ENCODE data around the gene GALNT8.

Gene GALNT8

GRCh38 chr12:4725057-4725456 lies 4.9 kb downstream of the GALNT8 start:
- no peak for DNase-seq (ENCODE audit: low read depth in 1 of 2, low spot score in 1 of 2)
- no peak overlapping the region for H3K27ac ChIP-seq (replicated peaks)
- H3K4me3 ChIP-seq (replicated peaks; ENCODE audit: insufficient read depth, low read length) = no peak overlapping the region
- TF ChIP-seq POLR2AphosphoS5 (IDR thresholded peaks at IDR 0.05; ENCODE audit: low read depth) (no peak), CTCF (IDR thresholded peaks at IDR 0.05; ENCODE audit: insufficient read depth, low read length) (no peak), GABPA (IDR thresholded peaks at IDR 0.05; ENCODE audit: low read depth) (no peak), SPI1 (IDR thresholded peaks at IDR 0.05; ENCODE audit: borderline replicate concordance, low read depth) (no peak)
- TF ChIP-seq, protein P1, sequence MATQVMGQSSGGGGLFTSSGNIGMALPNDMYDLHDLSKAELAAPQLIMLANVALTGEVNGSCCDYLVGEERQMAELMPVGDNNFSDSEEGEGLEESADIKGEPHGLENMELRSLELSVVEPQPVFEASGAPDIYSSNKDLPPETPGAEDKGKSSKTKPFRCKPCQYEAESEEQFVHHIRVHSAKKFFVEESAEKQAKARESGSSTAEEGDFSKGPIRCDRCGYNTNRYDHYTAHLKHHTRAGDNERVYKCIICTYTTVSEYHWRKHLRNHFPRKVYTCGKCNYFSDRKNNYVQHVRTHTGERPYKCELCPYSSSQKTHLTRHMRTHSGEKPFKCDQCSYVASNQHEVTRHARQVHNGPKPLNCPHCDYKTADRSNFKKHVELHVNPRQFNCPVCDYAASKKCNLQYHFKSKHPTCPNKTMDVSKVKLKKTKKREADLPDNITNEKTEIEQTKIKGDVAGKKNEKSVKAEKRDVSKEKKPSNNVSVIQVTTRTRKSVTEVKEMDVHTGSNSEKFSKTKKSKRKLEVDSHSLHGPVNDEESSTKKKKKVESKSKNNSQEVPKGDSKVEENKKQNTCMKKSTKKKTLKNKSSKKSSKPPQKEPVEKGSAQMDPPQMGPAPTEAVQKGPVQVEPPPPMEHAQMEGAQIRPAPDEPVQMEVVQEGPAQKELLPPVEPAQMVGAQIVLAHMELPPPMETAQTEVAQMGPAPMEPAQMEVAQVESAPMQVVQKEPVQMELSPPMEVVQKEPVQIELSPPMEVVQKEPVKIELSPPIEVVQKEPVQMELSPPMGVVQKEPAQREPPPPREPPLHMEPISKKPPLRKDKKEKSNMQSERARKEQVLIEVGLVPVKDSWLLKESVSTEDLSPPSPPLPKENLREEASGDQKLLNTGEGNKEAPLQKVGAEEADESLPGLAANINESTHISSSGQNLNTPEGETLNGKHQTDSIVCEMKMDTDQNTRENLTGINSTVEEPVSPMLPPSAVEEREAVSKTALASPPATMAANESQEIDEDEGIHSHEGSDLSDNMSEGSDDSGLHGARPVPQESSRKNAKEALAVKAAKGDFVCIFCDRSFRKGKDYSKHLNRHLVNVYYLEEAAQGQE (IDR thresholded peaks at IDR 0.05; ENCODE audit: insufficient replicate concordance, low read depth) = no peak
- H3K27me3 ChIP-seq (ENCODE audit: insufficient read depth, poor library complexity, severe bottlenecking) = peaks cover 6% of the 10 kb centered on the region

DNA sequence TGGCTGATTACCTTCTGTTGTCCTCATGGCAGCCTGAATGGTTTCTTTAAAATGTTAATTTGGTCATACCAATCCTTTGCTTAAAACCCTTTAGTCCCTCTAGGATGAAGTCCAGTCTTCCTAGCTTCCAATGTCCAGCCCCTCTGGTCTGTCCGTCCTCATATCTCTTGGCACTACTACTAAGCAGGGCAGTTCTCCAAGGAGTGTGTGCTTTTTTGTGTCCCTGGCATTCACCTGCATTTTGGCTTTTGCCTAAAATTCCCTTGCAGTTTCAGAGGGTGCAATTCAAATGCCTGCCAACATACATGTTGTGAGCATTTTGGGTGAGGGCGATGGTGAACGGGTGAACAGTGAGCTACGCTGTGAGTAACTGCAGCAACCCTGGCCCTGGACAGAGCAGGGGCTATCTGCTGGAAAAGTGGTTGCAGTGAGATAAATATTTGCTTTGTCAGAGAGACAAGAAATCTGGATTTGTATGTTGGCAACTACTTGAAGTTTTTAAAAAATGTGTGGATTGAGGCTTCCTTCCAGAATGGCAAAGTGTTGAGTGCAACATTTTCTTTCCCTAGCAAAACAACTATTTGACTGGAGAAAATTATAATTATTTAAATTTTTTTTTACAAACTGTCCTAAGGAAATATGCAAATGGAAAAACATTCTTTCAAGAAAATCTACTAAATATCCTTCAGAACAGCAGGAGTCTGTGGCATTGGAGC lies 14.6 kb downstream of the GALNT8 start:
- no peak for DNase-seq (ENCODE audit: low read depth in 1 of 2, low spot score in 1 of 2)
- no peaks in the 10 kb centered on the region for H3K27me3 ChIP-seq (ENCODE audit: insufficient read depth, poor library complexity, severe bottlenecking)
- no peak overlapping the region for H3K4me3 ChIP-seq (replicated peaks; ENCODE audit: insufficient read depth, low read length)
- no peak overlapping the region for H3K27ac ChIP-seq (replicated peaks)
- no peak for TF ChIP-seq CTCF (IDR thresholded peaks at IDR 0.05; ENCODE audit: insufficient read depth, low read length)
- TF ChIP-seq POLR2AphosphoS5 (IDR thresholded peaks at IDR 0.05; ENCODE audit: low read depth) = no peak
- TF ChIP-seq SPI1 (IDR thresholded peaks at IDR 0.05; ENCODE audit: borderline replicate concordance, low read depth) = no peak
- TF ChIP-seq GABPA (IDR thresholded peaks at IDR 0.05; ENCODE audit: low read depth) = no peak
- TF ChIP-seq, protein P1 (IDR thresholded peaks at IDR 0.05; ENCODE audit: insufficient replicate concordance, low read depth) = no peak

DNA sequence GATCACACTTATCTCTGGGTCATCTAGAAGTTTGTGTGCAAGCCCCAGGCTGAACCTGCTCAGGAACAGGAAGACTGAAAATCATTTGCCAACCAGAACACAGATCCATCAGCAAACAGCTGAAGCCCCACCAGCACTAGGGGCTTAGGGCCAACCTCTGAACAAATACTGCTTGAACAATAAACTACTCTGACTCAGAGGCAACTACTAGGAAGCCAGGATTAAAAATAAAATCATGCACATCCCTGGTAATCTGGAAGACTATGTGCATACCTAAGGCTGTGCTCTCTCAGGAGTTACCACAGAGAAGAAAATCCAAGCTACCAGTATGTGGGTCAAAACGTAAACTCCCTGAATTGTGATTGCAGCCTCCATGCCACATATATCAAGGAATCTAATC lies 15.9 kb downstream of the GALNT8 start:
- no peak overlapping the region for H3K27ac ChIP-seq (replicated peaks)

More for the DNA sequence above, 15.9 kb downstream of the GALNT8 start:
- H3K4me3 ChIP-seq (replicated peaks; ENCODE audit: insufficient read depth, low read length) = no peak overlapping the region
- TF ChIP-seq CTCF (IDR thresholded peaks at IDR 0.05; ENCODE audit: insufficient read depth, low read length) (no peak), POLR2AphosphoS5 (IDR thresholded peaks at IDR 0.05; ENCODE audit: low read depth) (no peak), GABPA (IDR thresholded peaks at IDR 0.05; ENCODE audit: low read depth) (no peak), SPI1 (IDR thresholded peaks at IDR 0.05; ENCODE audit: borderline replicate concordance, low read depth) (no peak)
- TF ChIP-seq, protein P1 (IDR thresholded peaks at IDR 0.05; ENCODE audit: insufficient replicate concordance, low read depth) = no peak
- no peak for DNase-seq (ENCODE audit: low read depth in 1 of 2, low spot score in 1 of 2)
- no peaks in the 10 kb centered on the region for H3K27me3 ChIP-seq (ENCODE audit: insufficient read depth, poor library complexity, severe bottlenecking)

Measured in HL-60 (cell line).